Thyroid gland (tissue), 4 donors: ENCODE data around the gene SS18L1.

ENCODE experiments used
- POLR2A ChIP-seq, 2 donors: fragments of 450-650 bp; IDR thresholded peaks; one replicate each; pipeline ENCODE4 v1.6.1; 2017; ENCODE audit warnings: antibody characterized with exemption in 2 of 2, mild to moderate bottlenecking in 2 of 2, moderate library complexity in 1 of 2
- TF ChIP-seq, protein P1 (sequence below), 6 experiments: fragments of 200-600 bp in 3 of 6; fragments of 450-650 bp in 3 of 6; sonication (generic) in 3 of 6; IDR thresholded peaks; one replicate each; pipeline ENCODE4 v1.5.1; 2016 to 2019; ENCODE audit warnings: antibody characterized with exemption in 6 of 6, mild to moderate bottlenecking in 2 of 6, inconsistent platforms in 1 of 6, moderate library complexity in 1 of 6

DNA sequence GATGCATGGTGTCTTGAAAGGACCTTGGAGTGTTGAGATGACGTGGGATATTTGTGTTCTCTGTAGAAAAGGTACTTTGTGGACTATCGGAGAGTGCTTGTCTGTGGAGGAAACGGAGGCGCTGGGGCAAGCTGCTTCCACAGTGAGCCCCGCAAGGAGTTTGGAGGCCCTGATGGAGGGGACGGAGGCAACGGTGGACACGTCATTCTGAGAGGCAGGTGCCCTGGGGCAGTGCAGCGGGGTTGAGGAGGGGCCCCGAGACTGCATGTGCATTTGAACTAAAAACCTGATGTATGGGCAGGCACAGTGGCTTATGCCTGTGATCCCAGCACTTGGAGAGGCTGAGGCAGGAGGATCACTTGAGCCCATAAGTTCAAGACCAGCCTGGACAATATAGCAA lies 52.2 kb downstream of the SS18L1 start:
- TF ChIP-seq, protein P1, sequence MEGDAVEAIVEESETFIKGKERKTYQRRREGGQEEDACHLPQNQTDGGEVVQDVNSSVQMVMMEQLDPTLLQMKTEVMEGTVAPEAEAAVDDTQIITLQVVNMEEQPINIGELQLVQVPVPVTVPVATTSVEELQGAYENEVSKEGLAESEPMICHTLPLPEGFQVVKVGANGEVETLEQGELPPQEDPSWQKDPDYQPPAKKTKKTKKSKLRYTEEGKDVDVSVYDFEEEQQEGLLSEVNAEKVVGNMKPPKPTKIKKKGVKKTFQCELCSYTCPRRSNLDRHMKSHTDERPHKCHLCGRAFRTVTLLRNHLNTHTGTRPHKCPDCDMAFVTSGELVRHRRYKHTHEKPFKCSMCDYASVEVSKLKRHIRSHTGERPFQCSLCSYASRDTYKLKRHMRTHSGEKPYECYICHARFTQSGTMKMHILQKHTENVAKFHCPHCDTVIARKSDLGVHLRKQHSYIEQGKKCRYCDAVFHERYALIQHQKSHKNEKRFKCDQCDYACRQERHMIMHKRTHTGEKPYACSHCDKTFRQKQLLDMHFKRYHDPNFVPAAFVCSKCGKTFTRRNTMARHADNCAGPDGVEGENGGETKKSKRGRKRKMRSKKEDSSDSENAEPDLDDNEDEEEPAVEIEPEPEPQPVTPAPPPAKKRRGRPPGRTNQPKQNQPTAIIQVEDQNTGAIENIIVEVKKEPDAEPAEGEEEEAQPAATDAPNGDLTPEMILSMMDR (IDR thresholded peaks at IDR 0.05) = no peak
- no peak for TF ChIP-seq POLR2A (IDR thresholded peaks at IDR 0.05)
